ENCODE data around the gene WWC2.

DNA sequence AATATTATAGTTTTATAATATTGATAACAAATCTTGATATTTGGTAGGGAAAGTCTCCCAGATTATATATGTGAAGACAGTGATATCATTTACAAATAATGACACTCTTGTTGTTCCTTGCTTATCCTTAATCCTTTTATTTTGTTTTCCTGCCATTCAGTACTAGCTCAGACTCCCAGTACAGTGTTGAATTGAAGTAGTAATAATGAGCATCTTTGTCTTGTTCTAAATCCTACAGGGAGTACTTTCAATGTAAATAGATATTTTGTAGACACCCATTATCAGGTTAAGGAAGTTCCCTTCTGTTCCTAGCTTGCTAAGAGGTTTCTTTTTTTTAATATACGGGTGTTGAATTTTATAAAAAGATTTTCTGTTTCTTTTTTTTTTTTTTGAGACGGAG is 33.0 kb downstream of the WWC2 start:
- TF ChIP-seq, protein P1, sequence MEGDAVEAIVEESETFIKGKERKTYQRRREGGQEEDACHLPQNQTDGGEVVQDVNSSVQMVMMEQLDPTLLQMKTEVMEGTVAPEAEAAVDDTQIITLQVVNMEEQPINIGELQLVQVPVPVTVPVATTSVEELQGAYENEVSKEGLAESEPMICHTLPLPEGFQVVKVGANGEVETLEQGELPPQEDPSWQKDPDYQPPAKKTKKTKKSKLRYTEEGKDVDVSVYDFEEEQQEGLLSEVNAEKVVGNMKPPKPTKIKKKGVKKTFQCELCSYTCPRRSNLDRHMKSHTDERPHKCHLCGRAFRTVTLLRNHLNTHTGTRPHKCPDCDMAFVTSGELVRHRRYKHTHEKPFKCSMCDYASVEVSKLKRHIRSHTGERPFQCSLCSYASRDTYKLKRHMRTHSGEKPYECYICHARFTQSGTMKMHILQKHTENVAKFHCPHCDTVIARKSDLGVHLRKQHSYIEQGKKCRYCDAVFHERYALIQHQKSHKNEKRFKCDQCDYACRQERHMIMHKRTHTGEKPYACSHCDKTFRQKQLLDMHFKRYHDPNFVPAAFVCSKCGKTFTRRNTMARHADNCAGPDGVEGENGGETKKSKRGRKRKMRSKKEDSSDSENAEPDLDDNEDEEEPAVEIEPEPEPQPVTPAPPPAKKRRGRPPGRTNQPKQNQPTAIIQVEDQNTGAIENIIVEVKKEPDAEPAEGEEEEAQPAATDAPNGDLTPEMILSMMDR (conservative IDR thresholded peaks at IDR 0.05 in 1 of 2, IDR thresholded peaks at IDR 0.05 in 1 of 2; ENCODE audit: extremely low read depth in 1 of 2, insufficient read depth in 1 of 2, low read depth in 1 of 2, low read length in 2 of 2): no peak
- TF ChIP-seq EZH2 (IDR thresholded peaks at IDR 0.05; ENCODE audit: borderline replicate concordance, low read length): no peak

All from mammary epithelial cell (primary cell).